GM19372 (cell line): ENCODE results near the gene DAZL.

Experiments used
- ATAC-seq: cut with Tn5 transposase; IDR thresholded peaks from one replicate; pipeline ENCODE4 v1.9.1; 2021; ENCODE audit warnings: mild to moderate bottlenecking, low read depth, moderate library complexity; ENCODE audit not compliant: unreplicated experiment

The DAZL gene

DNA sequence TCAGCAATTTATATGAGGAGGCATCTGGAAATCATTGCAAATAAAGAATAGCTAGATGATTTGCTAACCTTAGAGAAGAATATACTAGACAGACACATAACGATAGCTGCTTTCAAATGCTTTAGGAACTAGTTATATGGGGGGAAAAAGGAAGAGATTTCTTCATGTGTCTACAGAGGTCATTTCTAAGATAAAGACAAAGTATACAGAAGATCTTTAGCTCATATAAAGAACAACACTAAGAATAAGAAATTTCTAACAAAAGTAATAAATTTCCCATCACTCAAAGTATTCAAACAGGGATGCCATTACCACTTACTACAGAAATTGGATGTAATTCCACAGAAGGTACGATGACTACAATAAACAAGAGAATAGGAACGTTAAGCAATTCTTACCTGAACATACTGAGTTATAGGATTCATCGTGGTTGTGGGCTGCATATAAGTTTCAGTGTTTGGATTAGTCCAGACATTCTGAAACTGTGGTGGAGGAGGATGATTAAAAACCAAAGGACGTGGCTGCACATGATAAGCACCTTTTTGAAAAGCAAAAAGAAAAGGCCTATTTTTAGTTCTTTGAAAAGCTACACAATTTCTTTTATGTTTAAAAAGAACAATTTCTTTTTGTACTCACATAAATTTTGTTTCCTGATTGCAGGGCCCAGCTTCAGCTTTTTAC is 8.7 kb downstream of the DAZL start:
- no peak for ATAC-seq

DNA sequence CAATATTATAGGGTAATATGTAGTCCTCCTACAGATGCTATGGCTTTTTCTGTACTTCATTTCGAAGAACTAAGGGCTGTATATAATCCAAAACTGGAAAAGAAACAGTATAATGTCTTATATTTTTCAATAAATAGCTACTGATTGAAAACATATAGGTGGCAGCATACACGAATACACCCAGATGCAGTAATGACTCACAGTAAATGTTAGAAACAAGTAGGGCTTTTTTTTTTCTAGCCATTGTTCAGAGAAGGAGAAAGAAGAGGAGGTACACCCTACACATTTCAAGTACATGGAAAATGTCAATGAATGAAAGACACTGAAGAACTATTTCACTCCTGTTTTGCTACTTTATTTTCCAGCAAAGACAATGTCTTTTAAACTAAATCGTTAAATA is 9.4 kb downstream of the DAZL start:
- no peak for ATAC-seq

DNA sequence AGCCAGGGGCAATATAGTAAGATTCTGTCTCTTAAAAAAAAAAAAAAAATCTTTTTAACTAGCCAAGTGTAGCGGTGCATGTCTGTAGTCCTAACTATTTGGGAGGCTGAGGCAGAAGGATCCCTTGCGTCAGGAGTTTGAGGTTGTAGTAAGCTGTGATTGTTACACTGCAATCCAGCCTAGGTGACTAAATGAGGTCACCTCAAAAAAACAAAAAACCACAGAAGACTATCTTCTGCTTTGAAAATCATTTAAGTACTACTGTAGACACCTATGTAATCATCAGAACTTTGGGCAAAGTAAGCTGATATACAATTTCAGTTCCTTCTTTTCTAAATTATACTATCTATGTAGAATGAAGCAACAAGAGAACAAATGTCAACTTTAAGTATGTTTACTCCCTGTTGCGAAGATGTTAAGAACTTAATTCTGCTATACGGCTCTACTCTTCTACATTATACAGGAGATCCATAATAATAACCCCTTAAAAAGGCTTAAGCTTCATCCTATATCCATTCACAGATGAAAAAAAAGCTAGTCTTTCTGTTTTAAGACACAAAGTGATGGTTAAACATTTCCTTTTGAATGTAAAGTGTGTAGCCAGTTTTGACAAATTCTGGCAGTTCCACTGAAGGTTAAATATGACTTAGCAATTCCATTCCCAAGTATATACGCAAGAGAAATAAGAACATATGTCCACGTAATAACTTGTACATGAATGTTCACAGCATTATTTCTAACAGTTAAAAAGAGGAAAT is 15.2 kb downstream of the DAZL start:
- ATAC-seq, result peak; percentile 97

DNA sequence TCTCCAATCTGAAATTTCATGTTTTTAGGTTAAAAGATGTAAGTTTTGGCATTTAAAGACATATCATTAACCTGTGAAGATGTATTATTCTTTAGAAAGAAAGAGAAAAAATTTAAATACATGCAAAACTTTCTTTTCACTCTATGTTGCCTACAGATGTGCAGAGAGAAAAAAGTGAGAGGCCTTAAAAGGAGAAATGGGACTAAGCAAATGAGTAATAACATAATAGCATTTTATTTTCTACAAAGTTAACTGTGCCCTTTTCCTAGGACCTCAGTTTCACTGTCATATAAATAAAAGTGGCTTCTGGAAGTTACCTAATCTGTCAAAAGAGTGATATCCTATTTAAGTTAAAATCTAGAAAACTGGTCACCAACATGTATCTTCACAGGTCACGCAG is 16.1 kb downstream of the DAZL start:
- ATAC-seq, result no peak

DNA sequence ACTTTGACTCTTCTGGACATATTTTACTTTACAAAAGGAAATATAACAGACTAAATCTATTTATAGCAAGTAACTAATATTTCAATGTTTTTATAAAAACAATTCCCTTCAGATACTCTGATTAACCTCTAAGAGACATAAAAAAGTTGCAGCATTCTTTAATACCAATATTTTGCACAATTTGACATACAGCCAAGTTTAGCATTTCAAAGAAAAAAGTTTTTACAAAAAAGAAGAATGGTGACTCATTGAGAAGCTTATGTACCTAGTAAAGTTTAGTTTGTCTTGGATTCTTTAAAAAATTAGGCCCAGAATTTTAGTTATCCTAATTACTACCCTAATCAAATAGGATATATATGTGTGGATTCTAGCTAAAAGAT is 17.6 kb downstream of the DAZL start:
- ATAC-seq, result no peak

DNA sequence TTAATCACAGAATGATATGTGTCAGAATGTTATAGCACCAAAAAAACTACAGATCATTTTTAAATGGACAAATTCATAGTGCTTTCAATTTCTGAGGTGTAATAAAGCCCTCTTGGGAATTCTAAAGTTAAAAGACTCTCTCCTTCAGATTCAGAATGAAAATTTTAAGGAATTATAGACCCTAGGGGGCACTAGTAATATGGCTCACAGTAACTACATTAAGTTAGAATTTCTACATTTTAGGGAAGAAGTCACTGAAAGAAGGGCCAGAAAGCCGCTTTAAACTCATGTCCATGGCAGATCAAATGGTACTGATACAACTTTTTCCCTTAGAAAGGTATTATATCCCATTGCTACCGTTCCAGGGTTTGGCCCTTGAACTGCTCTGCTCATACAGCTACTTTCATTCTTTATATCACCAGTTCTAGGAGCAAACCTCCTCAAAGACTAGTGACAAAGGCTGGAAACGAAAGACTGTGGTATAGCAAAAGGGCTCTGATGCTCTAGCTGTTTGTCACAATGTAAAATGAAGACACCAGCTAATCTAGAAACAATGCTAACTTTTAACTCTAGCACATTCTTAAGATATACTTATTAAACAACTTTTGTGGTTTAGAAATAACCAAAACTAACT is 18.1 kb downstream of the DAZL start:
- ATAC-seq, result no peak

DNA sequence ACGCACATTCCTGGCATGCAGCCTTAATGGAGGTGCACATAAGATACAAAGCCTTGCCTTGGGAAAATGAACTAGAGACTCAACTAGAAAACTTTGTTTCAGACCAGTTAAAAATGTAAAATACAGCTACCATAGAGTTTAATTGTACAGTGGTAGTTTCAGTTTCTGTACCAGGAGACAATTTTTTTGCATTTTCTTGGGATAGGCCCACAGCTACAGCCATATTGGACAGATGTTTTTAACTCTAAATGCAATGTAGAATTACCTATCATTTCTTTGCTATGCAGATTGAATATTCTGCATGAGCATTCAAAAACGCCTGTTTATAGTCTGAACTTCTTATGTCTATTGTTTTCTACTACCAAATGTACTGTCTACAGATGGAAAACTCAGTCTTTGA is 20.3 kb downstream of the DAZL start:
- ATAC-seq, result no peak

DNA sequence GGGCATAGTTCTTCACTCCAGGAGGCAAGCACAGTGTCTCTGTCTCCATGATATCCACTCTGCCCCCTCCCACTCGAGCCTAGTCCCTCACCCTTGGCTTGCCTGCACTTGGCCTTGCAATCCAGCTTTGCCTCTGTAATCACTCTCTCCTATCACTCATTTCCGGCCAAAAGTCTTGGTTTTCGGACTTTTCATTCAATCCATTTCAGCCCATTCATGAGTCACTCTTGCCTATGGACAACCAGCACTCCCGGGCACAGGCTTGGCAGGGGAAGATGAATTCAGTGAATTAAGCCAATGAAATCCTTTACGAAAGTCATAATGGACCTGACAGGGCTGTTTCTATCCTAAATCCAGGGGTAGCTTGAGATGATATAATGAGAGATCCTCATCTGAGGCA is 21.7 kb downstream of the DAZL start:
- no peak for ATAC-seq

DNA sequence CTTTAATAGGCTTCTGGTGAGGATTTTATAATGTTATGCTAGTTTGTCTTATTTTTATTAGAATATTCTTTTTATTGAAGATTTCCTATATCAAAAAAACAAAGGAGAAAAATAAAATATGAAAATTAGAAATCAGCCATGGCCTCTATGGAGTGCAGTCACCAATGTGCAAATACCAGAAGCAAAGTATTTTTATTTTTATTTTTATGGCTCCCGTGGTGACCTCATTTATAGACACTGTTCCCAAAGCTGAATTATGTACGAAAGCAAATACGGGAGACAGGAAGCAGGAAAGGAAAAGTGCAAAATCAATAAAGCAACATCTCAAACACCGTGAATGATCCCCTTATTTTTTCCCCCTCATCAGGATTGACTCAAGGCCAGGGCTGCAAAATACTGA is 35.1 kb downstream of the DAZL start:
- ATAC-seq, result no peak

DNA sequence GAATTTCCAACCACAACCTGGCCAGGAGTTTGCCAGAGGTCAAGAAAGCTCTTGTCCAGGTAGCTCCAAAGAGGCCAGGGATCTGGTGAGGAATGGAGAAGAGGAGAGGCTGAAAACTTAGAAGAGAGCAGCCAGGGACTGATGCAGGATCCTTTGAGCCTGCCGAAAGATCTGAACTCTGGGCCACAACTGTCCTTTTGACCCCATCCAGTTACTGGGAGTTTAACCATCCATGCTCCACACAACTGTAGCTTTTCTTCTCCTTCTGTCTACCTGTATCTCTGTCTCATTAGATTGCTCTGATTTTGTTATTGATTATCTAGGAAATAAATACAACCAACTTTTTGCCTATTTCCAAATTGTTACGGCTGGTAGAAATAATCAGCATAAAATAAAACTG is 36.7 kb downstream of the DAZL start:
- ATAC-seq, result no peak

DNA sequence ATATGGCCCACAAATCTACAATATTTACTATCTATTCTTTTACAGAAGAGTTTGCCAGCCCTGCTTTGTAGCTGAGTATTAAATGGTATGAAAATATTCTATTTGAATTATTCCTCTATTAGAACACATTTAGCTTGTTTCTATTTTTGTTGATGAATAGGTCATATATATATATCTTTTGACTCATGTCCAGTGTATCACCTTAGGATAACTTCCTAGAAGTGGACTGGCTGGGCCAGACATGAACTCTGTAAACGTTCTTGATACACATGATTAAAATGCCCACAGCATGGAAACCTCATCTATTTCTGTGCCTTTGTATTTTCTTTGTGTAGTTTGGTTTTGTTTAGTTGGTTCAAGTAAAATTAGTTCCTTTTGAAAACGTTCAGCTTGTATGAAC is 37.1 kb downstream of the DAZL start:
- ATAC-seq, result no peak

DNA sequence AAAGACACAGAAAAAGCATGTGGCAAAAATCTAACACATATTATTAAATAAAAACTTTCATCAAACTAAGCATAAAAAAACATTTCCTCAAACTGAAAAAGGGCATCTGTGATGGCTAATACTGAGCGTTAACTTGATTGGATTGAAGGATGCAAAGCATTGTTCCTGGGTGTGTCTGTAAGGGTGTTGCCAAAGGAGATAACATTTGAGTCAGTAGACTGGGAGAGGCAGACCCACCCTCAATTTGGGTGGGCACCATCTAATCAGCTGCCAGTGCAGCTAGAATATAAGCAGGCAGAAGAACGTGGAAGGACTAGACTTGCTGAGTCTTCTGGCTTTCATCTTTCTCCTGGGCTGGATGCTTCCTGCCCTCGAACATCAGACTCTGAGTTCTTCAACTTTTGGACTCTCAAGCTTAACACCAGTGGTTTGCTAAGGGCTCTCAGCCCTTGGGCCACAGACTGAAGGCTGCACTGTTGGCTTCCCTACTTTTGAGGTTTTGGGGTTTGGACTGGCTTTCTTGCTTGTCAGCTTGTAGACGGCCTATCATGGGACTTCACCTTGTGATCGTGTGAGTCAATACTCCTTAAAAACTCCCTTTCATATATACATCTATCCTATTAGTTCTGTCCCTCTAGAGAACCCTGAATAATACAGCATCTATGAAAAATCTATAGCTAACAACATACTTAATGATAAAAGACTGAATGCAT is 45.4 kb downstream of the DAZL start:
- no peak for ATAC-seq

DNA sequence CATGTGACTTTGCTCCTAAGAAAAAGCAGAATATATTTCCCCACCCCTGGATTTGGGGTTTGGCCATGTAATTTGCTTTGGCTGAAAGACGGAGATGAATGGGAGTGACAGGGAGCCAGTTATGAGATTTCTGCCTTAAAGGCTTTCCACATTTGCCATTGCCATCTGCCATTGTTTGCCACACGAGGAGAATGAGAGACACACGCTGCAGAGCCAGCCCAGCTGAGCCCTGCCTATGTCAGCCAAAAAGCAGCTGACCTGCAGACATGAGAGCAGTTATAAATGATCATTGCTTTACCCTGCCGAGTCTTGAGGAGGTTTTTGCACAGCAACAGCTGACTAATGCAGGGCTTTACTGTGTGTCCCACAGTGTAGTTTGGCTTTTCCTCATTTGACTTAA is 51.1 kb downstream of the DAZL start:
- ATAC-seq, result no peak

DNA sequence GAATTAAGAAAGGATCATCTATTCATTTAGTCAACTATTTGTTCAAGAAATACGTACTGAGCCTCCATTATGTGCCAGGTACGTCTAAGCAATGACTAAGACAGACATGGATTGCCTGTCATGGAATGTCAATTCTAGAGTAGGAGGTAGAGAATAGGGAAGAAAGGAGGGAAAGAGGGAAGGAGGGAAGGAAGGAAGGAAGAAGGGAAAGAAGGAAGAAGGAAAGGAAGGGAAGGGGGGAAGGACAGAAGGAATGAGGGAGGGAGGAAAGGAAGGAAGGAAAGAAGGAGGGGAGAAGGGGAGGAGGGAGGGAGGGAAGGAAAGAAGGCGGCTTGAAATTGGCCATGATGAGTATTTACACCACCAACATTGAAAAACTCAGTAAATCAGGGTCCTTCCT is 52.5 kb downstream of the DAZL start:
- ATAC-seq, result no peak

DNA sequence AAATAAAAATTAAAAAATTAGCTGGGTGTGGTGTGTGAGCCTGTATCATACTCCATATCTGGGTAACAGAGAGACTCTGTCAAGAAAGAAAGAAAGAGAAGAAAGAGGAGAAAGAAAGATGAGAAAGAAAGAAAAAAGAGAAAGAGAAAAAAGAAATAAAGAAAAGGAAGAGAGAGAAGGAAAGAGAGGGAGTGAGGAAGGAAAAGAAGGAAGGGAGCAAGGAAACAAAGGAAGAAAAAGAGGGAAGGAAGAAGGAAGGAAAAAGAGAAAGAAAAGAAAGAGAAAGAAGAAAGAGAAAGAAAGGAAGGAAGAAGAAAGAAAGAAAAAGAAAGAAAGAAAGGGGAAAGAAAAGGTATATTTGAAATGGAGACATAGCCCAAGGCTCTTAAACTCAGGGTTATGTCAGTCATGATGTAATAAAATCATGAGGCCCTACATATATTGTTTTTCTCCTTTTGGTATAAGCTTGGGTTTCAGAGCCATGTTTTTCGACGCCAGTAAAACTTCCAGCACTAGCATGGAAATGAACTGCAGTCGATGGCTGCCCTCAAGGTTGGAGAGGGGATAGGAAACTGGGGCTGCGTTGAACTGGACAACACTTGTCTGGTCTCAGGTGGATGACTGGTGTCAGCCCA is 53.8 kb downstream of the DAZL start:
- no peak for ATAC-seq

DNA sequence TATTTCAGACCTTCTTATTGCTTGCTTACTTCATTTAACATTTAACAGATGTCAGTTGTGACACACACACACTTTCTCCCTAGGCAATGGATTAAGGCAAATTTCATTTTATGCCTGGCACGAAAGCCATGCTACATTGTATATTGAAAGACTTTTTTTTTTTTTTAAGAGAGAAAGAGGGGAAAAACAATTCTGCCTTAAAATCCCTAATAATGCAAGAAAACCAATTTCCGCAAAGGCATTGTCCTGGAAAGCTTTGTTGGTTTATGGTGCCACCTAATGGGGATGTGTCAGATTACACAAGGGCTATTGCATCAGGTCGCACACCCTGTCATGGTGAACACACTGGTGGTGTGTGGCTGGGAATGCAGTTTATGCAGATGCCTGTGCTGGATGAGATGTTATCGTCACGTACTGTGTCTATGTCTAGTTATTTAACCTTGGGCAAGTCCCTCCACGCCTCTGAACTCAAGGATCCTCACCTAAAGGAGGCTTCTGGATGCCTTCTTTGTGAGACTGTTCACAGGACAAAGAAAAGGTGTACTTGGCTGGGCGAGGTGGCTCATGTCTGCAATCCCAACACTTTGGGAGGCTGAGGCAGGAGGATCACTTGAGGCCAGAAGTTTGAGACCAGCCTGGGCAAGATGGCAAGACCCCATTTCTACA is 54.4 kb downstream of the DAZL start:
- ATAC-seq, result peak; percentile 80

DNA sequence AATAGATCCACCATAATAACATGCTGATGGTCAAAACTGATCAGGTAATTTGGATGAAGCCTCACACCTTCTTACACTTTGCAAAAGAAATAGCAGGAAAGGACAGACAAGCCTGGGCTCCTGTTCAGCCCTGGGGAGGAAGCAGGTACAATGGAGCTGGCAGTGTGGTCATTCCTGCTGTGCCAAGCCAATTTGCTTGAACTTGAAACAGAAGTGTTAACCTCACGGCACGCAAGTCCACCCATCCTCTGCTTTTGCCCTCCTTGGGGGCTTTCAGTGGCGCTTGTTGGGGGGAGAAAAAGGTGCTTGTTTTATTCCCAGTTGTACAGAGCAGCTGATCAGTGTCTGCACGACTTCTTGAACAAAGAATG is 54.9 kb downstream of the DAZL start:
- peak; percentile 10 for ATAC-seq

DNA sequence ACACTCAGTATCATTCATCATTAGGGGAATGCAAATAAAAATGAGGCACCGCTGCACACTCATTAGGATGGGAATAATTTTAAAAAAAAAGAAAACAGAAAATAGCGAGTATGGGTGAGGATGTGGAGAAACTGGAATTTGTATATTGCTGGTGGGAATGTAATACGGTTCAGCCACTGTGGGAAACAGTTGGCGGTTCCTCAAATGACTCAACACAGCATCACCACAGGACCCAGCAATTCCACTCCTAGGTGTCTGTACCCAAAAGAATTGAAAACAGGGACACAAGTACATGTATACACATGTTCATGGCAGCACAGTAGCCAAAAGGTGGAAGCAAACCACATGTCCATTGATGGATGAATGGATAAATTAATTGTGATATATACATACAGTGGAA is 56.5 kb downstream of the DAZL start:
- ATAC-seq, result no peak

DNA sequence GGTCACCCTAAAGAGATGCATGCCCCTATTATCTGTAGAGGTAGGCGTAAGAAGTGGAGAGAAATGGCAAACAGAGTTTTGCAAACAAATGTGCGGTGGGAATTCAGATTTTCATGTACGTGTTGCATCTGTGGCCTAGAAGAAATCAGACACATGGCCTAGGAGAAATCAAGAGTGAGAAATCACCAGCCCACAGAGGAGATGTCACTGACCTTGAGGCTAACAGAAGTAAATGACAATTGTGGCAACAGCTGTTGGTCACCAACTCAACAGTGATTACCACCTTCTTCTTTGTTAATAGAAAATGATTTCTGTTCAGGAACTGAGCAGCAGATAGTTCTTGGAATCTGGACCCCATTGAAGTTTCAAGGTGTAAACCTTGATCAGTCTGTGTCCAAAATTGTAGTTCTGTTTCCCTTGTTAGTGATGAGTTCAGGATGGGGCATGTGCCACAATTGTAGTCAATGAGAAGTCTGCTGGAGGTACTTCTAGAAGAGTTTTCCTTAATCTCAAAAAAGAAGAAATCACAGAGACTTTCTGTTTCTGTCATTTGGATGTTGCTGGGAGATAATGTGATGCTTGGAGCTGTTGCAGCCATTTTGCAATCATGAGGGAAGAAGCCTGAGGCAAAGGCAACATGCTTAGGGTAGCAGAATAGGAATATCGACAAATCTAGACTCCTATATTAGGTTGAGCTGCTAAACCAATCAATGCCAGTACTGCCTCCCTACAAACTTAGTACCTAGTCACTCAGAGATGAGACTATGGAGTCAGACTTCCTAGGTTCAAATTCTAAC is 57.5 kb downstream of the DAZL start:
- no peak for ATAC-seq
